GM19328 (cell line): ENCODE measurements around the gene SPHK1.

Experiments used
- ATAC-seq: cut with Tn5 transposase; IDR thresholded peaks from one replicate; pipeline ENCODE4 v1.9.1; 2021; ENCODE audit warnings: mild to moderate bottlenecking, moderate library complexity; ENCODE audit not compliant: unreplicated experiment

Gene SPHK1

DNA sequence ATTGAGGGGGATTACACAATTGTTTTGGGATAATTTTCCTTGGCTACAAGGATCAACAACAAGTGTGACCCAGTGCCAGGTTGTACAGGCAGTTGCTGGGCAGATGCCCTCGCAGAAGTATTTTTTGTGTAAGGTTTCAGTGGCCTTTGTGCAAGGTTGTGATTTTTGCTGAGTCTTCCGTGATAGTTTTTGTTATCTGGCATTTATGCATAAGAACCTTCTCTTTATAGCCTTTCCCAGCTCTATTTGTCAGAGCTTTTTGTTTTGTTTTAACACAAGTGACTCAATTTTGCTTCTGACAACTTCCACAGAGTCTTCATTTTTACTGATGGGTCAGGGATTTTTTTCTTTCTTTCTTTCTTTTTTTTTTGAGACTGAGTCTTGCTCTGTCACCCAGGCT is 23.9 kb upstream of the SPHK1 start:
- no peak for ATAC-seq

DNA sequence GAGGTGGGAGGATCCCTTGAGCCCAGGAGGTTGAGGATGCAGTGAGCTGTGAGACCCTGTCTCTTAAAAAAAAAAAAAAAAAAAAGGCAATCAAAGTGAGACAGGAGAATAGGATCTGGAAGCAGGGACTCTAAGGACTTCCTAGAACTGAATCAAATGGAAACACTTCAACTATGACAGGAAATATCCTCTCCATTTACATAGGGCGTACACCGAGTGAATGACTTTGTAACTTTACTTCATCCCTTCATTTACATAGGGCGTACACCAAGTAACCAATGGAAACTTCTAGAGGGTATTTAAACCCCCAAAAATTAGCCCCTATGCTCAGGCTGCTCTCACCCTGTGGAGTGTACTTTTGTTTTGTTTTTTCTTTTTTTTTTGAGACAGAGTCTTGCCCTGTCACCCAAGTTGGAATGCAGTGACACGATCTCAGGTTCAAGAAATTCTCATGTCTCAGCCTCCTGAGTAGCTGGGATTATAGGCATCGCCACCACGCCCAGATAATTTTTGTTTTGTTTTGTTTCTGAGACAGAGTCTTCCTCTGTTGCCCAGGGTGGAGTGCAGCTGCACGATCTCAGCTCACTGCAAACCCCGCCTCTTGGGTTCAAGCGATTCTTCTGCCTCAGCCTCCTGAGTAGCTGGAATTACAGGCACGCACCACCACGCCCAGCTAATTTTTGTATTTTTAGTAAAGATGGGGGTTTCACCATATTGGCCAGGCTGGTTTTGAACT is 21.1 kb upstream of the SPHK1 start:
- no peak for ATAC-seq

DNA sequence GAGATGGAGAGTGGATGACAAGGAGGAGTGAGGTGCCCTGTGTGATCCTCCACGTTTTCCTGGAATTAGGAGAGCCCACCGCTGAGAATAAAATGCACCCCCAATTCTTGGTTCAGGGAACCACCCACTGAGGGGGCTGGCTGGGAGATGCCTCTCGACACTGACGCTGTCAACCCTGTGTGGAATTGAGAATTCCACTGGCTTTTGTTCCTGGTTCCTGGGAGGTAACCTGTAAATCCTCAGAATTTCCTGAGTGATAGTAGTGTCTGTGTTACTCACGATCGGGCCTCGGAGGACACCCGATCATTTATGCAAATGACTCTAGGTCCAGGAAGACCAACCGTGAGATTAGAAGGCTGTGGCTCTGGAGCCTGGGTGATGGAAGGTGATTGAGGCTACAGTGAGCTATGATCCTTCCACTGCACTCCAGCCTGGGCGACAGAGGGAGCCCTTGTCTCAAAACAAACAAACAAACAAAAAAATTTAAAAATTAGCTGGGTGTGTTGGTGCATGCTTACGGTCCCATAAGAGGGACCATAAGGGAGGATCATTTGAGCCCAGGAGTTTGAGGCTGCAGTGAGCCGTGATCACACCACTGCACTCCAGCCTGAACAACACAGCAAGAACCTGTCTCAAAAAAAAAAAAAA is 19.0 kb upstream of the SPHK1 start:
- ATAC-seq: no peak

DNA sequence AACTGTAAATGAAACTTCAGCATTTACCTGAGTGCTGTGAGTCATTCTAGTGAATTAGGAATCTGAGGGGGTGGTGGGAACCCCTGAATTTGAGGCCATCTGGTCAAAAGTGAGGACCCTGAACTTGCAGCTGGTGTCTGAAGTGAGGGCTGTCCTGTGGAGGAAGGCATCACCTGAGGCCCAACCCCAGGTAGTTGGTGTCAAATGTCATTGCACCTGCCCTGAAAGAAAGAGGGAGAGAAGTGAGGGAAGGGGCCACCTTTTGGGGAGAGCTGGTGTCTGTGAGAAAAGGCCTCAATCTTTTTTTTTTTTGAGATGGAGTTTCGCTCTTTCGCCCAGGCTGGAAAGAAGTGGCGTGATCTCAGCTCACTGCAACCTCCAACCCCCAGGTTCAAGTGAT is 18.2 kb upstream of the SPHK1 start:
- no peak for ATAC-seq

DNA sequence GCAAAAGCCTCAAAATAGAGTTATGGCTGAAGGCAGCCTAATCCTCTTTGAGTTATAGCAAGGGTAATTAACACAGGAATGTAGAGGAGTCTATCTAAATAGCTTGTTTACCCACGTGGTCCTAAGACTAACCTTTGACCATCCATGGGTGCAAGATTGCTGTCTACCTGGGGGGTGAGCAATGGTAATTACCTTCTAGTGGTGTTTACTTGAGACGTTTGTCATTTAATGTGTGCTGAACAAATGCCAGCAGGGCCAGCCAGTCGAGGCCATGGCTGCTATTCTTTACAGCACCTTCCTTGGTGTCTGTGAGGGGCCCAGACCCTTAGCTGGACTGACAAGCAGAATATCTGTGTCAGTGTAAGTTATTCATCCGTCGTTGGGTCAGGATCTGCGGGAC is 16.8 kb upstream of the SPHK1 start:
- no peak for ATAC-seq

DNA sequence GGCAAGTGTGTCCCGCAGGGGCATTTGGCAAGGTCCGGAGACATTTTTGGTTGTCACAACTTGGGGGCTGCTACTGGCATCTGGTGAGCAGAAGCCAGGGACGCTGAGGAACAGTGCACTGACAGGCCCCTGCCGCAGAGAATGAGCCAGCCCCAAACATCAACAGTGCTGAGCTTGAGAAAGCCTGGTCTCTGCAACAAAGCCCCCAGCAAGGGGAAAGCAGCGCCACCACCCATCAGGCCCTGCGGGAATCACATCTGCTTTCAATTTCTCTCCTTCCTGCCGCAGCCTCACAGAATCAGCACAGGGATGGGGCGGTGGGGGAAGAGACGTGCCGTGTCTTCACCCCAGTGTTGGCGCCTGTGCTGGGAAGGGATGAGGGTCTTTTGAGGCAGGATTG is 15.9 kb upstream of the SPHK1 start:
- ATAC-seq: no peak

DNA sequence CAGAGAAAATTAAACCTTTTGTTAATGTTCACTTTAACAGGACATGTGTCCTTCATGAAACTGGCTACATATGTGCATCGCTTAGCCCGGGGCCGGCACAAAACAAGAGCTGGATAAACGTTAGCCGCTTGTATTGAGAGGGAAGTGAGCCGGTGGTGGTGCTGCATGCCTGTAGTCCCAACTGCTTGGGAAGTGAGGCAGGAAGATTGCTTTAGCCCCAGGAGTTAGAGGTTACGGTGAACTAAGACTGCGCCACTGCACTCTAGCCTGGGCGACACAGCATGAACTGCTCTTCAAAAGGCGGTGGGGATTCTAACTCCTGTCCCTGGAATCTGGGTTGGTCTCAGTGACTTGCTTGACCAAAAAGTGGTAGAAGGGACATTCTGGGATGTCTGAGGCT is 15.0 kb upstream of the SPHK1 start:
- ATAC-seq: no peak

DNA sequence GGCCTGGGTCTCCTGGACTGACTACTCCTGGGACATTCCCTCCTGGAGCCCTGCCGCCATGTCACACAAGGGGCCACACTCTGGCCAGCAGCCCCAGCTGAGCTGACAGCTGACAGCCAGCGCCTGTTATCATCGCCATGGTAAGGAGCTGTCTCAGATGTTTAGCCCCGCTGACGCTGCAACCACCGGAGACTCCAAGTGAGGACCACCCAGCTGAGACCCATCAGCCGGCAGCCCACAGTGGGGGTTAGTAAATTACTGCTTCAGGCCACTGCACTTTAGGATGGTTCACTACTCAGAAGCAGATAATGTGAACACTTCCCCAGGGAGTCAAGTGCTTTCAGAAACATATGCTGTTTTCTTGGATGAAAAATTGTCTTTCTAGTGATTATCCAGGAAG is 14.6 kb upstream of the SPHK1 start:
- no peak for ATAC-seq

DNA sequence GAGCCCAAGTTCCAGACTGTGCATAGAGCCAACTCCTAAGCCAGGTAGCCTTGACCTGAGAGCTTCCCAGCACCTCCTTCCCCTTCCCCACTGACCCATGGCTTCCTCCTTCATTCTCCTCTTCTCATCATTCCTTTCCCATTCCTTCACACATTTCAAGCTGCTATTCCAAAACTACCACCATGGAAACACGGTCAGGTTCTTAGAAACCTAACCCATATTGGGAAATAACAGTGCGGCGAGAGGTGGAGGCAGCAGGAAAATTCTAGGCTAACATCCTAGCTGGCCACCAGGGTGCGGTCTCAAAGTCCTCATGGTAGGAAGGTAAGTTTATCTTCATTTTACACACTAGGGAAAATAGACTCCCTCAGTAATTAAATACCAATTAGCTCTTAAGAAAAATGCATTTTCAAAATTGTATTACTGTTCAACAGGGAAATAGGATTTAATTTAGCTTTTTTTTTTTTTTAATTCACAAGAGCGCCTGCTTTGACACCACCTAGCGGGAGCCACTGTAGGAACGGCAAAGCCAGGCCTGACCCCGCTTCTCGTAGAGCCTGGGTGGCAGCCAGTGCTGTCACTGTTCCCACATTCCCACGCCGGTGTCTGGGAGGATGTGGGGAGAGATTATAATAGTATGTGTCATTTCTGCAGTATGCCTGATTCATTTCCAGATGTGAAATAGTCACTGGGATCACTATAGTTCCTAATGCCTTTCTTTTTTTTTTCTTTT is 14.0 kb upstream of the SPHK1 start:
- ATAC-seq: no peak

DNA sequence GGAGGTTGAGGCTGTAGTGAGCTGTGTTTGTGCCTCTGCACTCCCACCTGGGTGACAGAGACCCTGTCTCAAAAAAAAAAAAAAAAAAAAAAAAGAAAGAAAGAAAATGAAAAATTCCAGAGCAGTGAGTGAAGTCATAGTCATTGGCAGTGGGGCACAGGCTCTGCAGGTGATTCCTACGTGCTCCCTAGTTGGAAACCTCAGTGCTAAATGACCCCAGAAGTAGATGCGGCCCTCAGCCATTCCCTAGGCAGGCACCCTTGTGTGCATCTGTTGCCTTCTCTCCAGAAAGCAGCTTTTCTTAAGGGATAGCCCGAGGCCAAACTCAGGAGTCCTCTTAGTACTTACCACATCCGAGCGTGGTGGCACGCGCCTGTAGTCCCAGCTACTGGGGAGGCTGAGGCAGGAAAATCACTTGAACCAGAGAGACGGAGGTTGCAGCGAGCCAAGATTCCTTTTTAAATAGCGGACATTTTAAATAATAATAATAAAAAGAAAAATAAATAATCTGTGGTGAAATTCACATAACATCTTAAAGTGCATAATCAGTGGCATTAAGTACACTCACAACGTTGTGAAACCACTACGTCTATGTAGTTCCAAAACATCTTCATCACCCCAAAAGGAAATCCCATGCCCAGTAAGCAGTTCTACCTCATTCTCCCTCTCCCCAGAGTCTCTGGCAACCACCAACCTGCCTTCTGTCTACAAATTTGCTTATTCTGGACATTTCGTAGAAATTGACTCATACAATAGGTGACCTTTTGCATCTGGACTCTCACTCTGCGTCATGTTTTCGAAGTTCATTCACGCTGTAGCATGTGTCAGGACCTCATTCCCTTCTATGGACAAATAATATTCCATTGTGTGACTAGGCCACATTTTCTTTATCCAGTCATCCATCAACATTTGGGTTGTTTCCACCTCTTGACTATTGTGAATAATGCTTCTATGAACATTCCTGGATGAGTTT is 12.5 kb upstream of the SPHK1 start:
- no peak for ATAC-seq

DNA sequence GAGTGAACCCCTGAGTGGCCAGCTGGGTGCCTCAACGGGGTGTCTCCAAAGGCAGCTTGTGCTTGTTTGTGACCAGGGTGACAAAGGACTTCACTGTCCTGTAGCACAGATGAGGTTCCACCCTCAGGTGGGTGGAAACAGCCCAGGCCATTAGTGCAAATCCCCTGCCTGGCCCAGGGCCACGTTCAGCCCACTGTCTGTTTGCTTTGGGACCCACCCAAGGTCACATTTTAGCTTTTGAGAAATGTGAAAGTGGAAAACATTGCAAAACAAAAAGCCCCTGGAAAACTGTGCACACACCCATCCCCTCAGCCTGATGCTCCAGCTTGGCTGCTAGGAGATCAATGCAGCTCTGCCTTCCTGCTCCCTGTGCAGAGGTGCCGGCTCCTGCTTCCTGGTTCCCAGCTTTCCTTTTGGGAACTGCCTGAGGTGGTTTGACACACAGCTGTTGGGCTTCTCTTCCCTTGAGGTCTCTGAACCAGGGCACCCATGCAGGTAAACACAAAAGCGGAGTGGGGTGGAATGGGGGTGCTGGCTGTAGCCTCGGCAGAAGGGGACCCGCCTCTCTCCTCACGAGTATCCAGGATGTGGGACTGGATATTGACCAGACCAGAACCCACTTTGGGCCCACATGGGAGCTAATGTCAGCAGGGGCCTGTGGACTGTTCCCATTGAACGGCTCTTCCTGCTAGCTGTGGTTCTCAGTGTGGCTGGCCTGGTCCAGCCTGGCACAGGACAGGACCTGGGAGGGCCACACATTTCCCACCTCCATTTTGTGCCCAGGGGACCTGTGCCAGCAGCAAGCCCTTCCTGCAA is 7.9 kb upstream of the SPHK1 start:
- no peak for ATAC-seq

DNA sequence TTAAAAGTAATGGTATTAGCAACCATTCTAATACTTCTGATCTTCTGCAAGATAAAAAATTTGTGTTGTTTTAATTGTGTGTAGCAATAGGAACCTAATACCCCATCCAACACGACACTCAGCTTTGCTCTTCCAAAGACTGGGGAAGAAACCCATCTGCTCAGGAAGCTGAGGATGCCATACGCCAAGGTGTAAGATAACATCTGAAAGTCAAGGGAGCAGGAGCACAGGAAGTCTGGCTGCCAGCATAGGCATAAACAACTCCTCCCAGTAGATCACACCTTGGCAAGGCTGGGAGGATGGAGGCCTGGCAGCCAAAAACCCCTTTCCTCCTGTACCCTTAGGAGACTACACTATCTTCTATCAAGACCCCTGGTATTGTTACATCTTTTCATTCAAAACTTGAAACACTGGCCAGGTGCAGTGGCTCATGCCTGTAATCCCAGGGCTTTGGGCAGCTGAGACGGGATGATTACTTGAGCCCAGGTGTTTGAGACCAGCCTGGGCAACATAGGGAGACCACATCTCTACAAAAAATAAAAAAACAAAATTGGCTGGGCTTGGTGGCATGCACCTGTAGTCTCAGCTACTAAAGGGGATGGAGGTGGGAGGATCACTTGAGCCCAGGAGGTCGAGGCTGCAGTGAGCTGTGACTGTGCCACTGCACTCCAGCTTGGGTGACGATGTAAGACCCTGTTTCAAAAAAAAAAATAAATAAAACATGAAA is 5.7 kb upstream of the SPHK1 start:
- ATAC-seq: no peak

DNA sequence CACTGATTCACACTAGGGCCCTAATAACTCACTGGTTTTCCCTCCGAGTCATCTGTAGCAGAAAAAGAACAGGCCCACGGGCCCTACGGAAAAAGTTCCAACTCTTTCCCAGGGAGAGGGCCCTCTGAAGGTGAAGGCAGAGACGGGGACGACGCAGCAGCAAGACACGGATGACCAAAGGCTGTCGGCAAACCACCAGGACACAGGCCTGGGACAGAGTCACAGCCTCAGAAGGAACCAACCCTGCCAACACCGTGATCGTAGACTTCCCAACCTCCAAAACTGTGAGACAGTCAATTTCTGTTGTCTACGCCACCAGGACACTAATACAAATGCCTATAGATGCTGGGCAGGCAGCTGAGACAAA is 5.2 kb upstream of the SPHK1 start:
- no peak for ATAC-seq

DNA sequence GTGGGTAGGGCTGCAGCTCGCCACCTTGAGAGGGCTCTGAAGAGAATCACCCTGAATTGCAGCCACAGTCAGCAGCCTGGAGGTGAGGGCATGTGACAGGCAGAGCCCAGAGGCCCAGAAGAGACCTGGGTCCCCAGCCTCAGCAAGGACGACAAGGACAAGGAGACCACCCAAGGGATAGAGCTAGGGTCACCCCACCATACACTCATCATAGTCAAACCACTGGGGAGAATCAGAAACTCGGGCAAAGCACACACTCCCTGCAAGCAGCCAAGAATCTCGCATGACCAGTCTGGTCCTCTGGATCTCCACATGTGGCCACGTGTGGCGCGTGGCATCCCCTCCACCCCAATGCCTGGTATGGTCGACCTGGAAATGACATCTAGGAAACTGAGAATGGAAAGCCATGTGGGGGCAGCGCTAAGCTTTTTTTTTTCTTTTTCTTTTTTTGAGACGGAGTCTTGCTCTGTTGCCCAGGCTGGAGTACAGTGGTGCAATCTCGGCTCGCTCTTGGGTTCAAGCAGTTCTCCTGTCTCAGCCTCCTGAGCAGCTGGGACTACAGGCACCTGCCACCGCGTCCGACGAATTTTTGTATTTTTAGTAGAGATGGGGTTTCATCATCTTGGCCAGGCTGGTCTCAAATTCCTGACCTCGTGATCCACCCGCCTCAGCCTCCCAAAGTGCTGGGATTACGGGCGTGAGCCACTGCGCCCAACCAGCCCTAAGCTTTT is 4.6 kb upstream of the SPHK1 start:
- ATAC-seq: no peak

DNA sequence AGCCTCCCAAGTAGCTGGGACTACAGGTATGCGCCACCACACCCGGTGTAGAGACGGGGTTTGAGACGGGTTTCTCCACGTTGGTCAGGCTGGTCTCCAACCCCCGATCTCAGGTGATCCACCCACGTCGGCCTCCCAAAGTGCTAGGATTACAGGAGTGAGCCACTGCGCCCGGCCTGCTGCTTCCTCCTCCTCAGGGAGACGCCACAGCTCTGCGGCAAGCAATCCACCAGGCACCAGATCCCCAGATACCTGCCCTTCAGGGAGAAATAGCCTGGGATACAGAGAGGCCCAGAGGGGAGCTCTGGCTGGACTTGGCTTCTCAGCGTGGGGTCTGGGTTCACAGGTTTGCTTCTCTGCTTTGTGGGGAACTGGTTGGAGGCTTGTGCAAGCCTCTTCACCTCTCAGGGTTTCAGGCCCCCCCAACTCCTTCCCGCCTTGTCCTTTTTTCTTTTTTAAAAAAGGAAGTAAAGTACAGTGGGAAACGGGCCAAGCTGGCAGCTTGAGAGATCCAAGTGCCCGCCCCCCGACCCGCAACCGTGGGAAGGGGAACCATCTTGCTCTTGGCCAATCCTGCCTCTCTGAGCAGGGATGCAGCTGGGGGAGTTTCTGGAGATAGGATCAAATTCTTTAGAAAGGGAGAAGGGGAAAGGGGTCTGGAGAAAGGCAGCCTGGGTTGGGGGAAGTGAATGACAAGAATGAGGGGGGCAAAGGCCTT is 2.6 kb upstream of the SPHK1 start:
- no peak for ATAC-seq

DNA sequence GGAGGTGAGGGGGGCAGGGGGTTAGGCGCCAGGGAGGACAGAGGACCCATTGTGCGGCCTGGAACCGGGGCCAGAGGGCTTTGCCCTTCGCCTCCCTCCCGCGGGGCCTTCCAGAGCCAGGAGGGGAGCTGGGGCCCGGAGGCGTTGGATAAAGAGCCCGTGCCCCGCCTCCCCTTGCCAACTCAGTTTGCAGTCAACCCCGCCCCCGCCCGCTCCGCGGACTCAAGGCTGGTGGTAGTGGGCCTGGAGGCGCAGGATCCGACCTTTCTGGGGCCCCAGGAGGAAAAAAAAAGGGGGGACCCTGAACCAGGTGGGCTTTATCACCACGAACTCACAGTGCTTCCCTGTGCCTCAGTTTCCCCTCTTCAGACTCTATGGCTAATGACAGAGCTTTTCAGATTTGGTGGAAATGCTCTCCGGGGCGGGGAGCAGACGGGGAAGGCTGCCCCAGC is 2.0 kb upstream of the SPHK1 start:
- ATAC-seq: no peak

DNA sequence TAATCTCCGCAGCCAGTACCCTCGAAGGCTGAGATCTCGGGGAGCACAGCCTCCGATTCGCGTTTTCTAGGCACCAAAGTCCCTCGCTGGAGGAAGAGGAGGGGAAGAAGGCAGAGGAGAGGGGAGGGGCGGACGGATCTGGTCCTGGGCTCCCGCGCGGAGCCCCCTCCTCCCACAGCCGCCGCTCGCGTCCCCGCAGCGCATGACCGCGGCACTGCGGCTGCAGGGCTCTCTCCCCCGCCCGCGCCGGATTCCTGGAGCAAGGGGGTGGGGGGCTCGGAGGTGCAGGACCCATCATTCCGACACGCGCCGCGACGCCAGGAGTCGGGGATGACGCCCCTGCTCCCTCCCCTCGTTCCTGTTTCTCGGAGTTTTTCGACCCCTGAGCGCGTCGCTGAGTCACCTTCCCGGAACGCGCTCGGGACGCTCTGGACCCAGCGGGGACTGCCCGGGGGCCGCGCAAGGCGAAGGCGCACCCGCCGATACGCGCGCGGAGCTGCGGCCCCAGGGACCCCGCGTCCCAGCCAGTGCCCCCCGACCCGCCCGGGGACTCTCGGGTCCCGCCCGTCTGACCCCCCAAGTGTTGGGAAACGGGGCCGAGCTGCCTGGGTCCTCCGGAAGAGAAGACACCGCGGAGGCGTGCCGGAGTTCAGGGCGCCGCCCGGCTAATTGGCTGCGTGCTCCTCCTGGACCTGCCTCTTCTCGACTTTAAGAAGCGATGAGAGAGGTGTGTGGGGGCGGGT is 1.4 kb upstream of the SPHK1 start:
- no peak for ATAC-seq
